ENCODE measurements around the gene SDK1.

The SDK1 gene

DNA sequence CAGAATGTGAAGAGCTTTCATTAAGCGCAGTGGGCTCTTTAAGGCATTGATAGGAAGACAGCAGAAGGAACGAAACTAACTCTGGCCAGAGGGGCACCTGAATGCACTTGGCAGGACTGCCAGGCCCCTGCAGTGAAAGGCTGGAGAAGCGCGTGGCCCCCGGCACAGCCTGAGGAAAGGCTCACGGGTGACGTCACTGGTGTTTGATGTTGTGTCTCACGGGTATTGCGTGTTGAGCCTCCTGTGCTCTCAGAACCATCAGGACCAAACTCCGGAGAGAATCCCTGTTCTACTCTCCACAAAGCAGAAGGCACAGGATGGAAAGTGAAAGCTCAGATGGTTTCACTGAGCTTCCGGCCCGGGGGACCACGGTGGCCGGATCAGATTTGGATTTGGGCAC is 865.3 kb downstream of the SDK1 start:
- no peak for TF ChIP-seq CTCF (IDR thresholded peaks at IDR 0.05; ENCODE audit: low read depth, low read length)
- no peak overlapping the region for H3K4me3 ChIP-seq (ENCODE audit: low read depth, low read length)

DNA sequence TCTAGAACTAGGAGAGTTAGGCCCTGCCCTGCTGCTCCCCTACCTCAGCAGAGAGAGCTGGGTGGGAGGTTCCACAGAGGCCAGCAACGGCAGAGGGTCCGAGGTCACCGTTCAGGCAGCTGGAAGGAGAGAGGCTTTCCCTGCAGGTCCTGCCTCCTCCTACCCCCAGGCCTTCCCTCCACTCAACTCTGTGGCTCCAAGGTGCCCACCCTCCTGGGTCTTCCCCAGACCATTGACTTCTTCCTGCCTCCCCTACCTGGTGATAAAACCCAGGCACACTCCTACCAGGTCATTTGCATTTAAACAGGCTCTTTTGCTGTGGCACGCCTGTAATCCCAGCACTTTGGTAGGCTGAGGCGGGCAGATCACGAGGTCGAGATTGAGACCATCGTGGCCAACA is 865.8 kb downstream of the SDK1 start:
- TF ChIP-seq CTCF (IDR thresholded peaks at IDR 0.05; ENCODE audit: low read depth, low read length): no peak
- no peak overlapping the region for H3K4me3 ChIP-seq (ENCODE audit: low read depth, low read length)

DNA sequence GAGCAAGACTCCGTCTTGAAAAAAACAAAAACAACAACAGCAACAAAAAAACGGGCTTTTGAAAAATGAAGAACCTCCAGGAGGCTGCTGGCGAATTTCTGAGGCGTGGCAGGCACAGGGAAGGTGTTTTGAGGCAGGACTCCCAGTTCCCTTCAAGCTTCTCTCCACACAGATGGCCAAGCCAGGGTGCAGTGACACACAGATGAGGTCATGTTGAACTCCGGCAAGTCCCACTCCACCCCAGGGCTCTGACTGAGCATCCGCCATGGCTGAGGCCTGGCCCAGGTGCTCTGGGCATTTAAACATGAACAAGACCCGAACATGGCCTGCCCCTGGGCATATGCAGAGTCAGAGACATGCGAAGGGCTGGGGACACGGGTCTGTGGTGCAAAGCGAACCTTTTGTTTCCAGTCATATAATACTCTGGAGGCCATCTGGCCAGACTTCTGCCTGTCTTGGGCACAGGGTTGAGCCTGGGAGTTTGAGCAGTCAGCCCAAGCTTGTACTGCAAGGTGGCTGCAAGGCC is 866.4 kb downstream of the SDK1 start:
- no peak for TF ChIP-seq CTCF (IDR thresholded peaks at IDR 0.05; ENCODE audit: low read depth, low read length)
- no peak overlapping the region for H3K4me3 ChIP-seq (ENCODE audit: low read depth, low read length)

- no peak overlapping the region for H3K4me3 ChIP-seq (ENCODE audit: low read depth, low read length)
- TF ChIP-seq CTCF (IDR thresholded peaks at IDR 0.05; ENCODE audit: low read depth, low read length): no peak
These were observed 867.0 kb downstream of the SDK1 start for GRCh38 chr7:4168041-4168440.

GRCh38 chr7:4168541-4168940 is 867.5 kb downstream of the SDK1 start:
- H3K4me3 ChIP-seq (ENCODE audit: low read depth, low read length): no peak overlapping the region
- TF ChIP-seq CTCF (IDR thresholded peaks at IDR 0.05; ENCODE audit: low read depth, low read length): no peak

GRCh38 chr7:4169455-4169854 is 868.4 kb downstream of the SDK1 start:
- TF ChIP-seq CTCF (IDR thresholded peaks at IDR 0.05; ENCODE audit: low read depth, low read length): no peak
- no peak overlapping the region for H3K4me3 ChIP-seq (ENCODE audit: low read depth, low read length)

GRCh38 chr7:4170997-4171786 is 870.1 kb downstream of the SDK1 start:
- no peak overlapping the region for H3K4me3 ChIP-seq (ENCODE audit: low read depth, low read length)
- no peak for TF ChIP-seq CTCF (IDR thresholded peaks at IDR 0.05; ENCODE audit: low read depth, low read length)

Data from WI38 (cell line).